ENCODE data around the gene RBM27.

- TF ChIP-seq POLR2A (IDR thresholded peaks at IDR 0.05) (no peak), POLR2AphosphoS5 (IDR thresholded peaks at IDR 0.05; ENCODE audit: insufficient read depth in 1 of 2, low read depth in 1 of 2) (no peak)
These were observed 18.2 kb upstream of the RBM27 start for GRCh38 chr5:146185161-146185560.
